GM10266 (cell line): Measurements from ENCODE around the gene WNK1.

Source experiments
- DNase-seq: peaks from one replicate; pipeline ENCODE4 v3.0.0; 2012; ENCODE audit errors: extremely low spot score
- CTCF ChIP-seq: IDR thresholded peaks from 2 replicates; pipeline ENCODE4 v1.5.1; 2012; ENCODE audit warnings: mild to moderate bottlenecking, low read depth; ENCODE audit not compliant: control insufficient read depth, insufficient read depth; ENCODE audit errors: missing control alignments

The WNK1 gene

DNA sequence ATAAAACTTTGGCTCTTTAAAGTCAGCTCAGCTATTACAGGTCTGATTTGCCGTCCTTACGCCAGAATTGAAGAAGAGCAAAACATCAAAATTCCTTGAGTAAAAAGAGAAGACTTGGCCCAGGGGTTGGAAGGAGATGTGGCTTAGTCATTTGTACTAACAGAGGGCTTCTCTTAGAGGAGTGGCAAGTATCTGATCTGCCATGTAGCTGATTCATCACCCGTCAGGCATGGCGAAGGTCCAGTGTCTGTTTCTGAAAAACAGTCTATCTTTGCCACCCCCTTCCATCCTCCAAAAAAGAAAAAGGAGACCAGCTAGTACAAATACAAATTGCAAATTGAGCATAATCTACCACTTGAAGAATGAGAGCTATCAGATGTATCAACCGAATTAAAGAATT lies 105.2 kb downstream of the WNK1 start:
- TF ChIP-seq CTCF = no peak
- no peak for DNase-seq

DNA sequence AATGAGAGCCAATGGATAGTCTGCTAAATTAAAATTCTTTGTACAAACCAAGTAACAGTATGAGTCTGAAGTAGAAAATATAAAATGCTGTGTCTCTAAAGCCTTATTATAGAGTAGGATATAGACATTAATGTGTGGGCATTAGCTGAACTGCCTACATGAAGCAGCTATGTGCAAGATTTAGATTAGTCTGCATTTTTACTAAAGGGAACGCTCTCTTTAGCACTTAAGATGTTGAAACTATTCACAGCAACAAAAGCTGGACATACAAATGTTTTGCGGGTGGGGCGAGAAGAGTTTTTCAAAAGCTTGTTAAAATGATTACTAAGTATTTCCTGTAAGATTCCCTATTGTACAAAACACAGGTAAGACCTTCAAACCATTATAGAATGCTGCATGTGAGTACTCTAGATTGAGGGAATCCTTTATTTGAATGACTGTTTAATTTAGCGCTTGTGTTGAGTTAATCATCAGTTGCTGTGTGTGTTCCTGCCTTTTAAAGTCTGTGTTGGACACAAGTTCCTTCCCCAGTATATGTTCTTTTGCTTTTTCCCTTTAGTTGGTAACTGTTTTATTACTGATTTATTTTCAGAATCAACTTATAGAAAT lies 110.0 kb downstream of the WNK1 start:
- TF ChIP-seq CTCF = no peak

DNA sequence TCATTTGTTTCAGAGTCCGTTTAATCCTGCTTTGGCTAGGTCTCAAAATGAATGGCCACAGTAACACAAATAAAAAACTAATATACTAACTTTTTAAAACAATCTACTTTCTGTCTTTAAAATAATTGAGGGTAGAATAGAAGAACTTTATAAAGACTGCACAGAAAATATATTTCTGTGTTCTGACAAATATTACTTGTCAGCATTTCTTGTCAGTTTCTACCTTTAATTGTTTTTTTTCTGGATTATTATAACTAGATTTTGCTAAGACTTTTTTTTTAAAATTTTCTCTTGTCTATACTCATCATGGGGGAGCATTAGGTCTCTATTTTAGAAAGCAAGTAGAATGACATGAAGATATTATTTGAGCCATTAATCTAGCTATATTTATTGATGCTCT lies 110.9 kb downstream of the WNK1 start:
- no peak for TF ChIP-seq CTCF
- DNase-seq = no peak

More for the DNA sequence above, 110.0 kb downstream of the WNK1 start:
- DNase-seq = no peak

GRCh38 chr12:865614-866013 lies 113.2 kb downstream of the WNK1 start:
- no peak for TF ChIP-seq CTCF
- DNase-seq = no peak

GRCh38 chr12:867905-868304 lies 115.5 kb downstream of the WNK1 start:
- TF ChIP-seq CTCF = no peak
- no peak for DNase-seq

GRCh38 chr12:868722-869121 lies 116.3 kb downstream of the WNK1 start:
- DNase-seq = no peak
- TF ChIP-seq CTCF = no peak

DNA sequence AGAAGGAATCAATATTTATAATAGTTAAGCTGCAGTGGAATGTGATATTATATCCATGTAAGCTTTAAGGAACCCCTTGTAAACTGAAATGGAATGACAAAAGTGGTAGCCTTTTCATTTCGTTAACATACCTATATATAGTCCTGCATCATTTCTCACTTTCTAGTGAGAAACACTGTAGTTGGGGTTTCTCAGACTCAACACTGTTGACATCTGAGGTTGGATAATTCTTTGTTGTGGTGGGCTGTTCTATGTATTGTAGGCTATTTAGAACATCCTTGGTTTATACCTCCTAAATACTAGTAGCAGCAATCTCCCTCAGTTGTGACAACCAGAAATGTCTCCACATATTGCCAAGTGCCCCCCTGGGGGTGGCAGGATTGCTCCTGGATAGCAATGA lies 118.0 kb downstream of the WNK1 start:
- no peak for TF ChIP-seq CTCF
- no peak for DNase-seq
